ENCODE data around the gene STC2. TPM values are rescaled to one million over a fixed set of nuclear protein-coding genes. Genes with fewer than 3 reads are reported as not detected.

The STC2 gene
- total and polyA plus RNA-seq, 2 experiments from 2014 or later = 27.3 to 132 TPM

- no peak overlapping the region for H3K27ac Mint-ChIP-seq
- peaks cover 7% of the 10 kb centered on the region; the same call in 2 of the 3 replicates for H3K36me3 Mint-ChIP-seq (ENCODE audit: low read depth)
- peak overlapping the region; percentile 55; the same call in 2 of the 3 replicates for H3K4me3 Mint-ChIP-seq
- H3K27me3 Mint-ChIP-seq (ENCODE audit: insufficient read depth, low read depth, poor library complexity) = peaks cover 41% of the 10 kb centered on the region
- no peaks in the 10 kb centered on the region for H4K20me1 ChIP-seq (replicated peaks; ENCODE audit: insufficient read depth)
- peak overlapping the region; percentile 47; the same call in 1 of the 2 replicates for H3K4me3 ChIP-seq
- H3K4me2 ChIP-seq = peak overlapping the region; percentile 77
- H3K9me2 ChIP-seq (ENCODE audit: insufficient read depth) = no peaks in the 10 kb centered on the region
- H3K79me2 ChIP-seq (replicated peaks; ENCODE audit: insufficient read depth) = no peaks in the 10 kb centered on the region
- DNase-seq (ENCODE audit: low spot score) (peak; percentile 93), ATAC-seq (peak; percentile 94)
- peaks cover 5% of the 10 kb centered on the region for H3K4me1 Mint-ChIP-seq
- 0 out of 2 replicates have a peak, but pooled peaks cover 5% of the 10 kb centered on the region for H3F3A ChIP-seq (replicated peaks; ENCODE audit: low read depth)
- peaks cover 23% of the 10 kb centered on the region for H3K27me3 ChIP-seq (ENCODE audit: insufficient read depth)
- H3K27ac ChIP-seq (ENCODE audit: low read depth) = no peak overlapping the region
- H3K36me3 ChIP-seq (ENCODE audit: insufficient read depth) = no peaks in the 10 kb centered on the region
- TF ChIP-seq ETS1 (IDR thresholded peaks at IDR 0.05) = 0 out of 2 replicates have a peak, but pooled peaks have one; percentile 37
- TF ChIP-seq EZH2 (IDR thresholded peaks at IDR 0.05; ENCODE audit: low read depth, unreplicated experiment) = no peak
- no peak for TF ChIP-seq POLR2AphosphoS5 (IDR thresholded peaks at IDR 0.05; ENCODE audit: low read depth)
- TF ChIP-seq REST (IDR thresholded peaks at IDR 0.05; ENCODE audit: unreplicated experiment) = no peak
- TF ChIP-seq ZNF114 (CRISPR knock-in tag; IDR thresholded peaks at IDR 0.05) = no peak
- no peak for TF ChIP-seq ZNF331 (CRISPR knock-in tag; IDR thresholded peaks at IDR 0.05; ENCODE audit: low read depth)
- no peak for TF ChIP-seq JUNB (IDR thresholded peaks at IDR 0.05; ENCODE audit: unreplicated experiment)
- TF ChIP-seq NANOG (IDR thresholded peaks at IDR 0.05; ENCODE audit: borderline replicate concordance) = no peak
- peak; percentile 49; the same call in 1 of the 2 replicates for TF ChIP-seq CREB1 (CRISPR knock-in tag; IDR thresholded peaks at IDR 0.05; ENCODE audit: low read depth)
- no peak for TF ChIP-seq ZNF462 (CRISPR knock-in tag; IDR thresholded peaks at IDR 0.05)
- peak; percentile 70 to 93 for TF ChIP-seq CTCF (conservative IDR thresholded peaks at IDR 0.05; ENCODE audit: low read depth in 2 of 2)
- TF ChIP-seq STAT1 (IDR thresholded peaks at IDR 0.05; ENCODE audit: unreplicated experiment) = no peak
- no peak for TF ChIP-seq EZH2phosphoT487 (IDR thresholded peaks at IDR 0.05; ENCODE audit: unreplicated experiment)
- H3K9me3 Mint-ChIP-seq = peaks cover 10% of the 10 kb centered on the region
- no peaks in the 10 kb centered on the region for H3K4me1 ChIP-seq (ENCODE audit: insufficient read depth)
- H2AFZ ChIP-seq = peak overlapping the region; percentile 96
Measured at GRCh38 chr5:173283318-173284288, 44.6 kb downstream of the STC2 start.

Measured in GM23338 (cell line).